ENCODE data around the gene NBPF9.
"Not testable (repeated sequence)": the region's sequence is repeated elsewhere in the genome, so short reads cannot be mapped to it uniquely, and the experiment has no call there.

DNA sequence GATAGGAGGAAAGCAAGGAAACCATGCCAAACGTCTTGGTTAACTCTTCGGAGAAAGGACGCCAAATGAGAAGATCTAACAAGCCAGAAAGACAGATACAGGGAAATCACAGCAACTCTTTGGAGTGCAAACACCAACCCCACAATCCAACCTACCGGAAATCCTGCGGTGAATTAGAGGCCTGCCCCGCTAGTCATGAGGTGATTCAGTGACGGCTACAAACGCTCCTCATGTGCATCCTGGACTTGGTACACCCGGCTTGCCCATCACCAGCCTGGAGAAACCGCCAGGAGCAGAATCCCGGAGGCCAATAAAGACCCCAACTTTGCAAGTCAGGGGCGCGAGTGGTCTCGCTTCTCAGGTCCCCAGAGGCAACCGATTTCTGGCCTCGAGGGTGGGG, 777 bp downstream of the NBPF9 start:
- TF ChIP-seq, protein P1, sequence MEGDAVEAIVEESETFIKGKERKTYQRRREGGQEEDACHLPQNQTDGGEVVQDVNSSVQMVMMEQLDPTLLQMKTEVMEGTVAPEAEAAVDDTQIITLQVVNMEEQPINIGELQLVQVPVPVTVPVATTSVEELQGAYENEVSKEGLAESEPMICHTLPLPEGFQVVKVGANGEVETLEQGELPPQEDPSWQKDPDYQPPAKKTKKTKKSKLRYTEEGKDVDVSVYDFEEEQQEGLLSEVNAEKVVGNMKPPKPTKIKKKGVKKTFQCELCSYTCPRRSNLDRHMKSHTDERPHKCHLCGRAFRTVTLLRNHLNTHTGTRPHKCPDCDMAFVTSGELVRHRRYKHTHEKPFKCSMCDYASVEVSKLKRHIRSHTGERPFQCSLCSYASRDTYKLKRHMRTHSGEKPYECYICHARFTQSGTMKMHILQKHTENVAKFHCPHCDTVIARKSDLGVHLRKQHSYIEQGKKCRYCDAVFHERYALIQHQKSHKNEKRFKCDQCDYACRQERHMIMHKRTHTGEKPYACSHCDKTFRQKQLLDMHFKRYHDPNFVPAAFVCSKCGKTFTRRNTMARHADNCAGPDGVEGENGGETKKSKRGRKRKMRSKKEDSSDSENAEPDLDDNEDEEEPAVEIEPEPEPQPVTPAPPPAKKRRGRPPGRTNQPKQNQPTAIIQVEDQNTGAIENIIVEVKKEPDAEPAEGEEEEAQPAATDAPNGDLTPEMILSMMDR (conservative IDR thresholded peaks at IDR 0.05), result not testable (repeated sequence)
- not testable (repeated sequence) for TF ChIP-seq ZFX (IDR thresholded peaks at IDR 0.05)

Data from C4-2B (cell line).